AG04450 (cell line): ENCODE data around the gene GMDS. TPM values are rescaled to one million over a fixed set of nuclear protein-coding genes. Genes with fewer than 3 reads are reported as not detected.

Source experiments
- CTCF ChIA-PET: fragments of 300-600, 350-600 bp; formaldehyde crosslinking; extraction: SDS; loops from one replicate; lab custom pipeline; 2022; ENCODE audit warnings: antibody characterized with exemption, inconsistent platforms; lab: Charles Lee
- POLR2A ChIA-PET: fragments of 350-600 bp; formaldehyde crosslinking; extraction: SDS; loops from one replicate; lab custom pipeline; 2021; ENCODE audit warnings: antibody characterized with exemption, inconsistent platforms; lab: Yijun Ruan, JAX
- DNase-seq: peaks from one replicate; pipeline ENCODE4 v3.0.0-alpha.2; 2011; ENCODE audit warnings: low read depth, low spot score
- H3K27ac ChIP-seq: one replicate; pipeline ENCODE4 v1.5.1; 2012; ENCODE audit warnings: low read depth, low read length, control low read depth
- H3K27me3 ChIP-seq: one replicate; pipeline ENCODE4 v1.6.0; 2012; ENCODE audit warnings: low read length; ENCODE audit not compliant: control insufficient read depth, insufficient read depth
- H3K4me3 ChIP-seq: 2 replicates; pipeline ENCODE4 v1.5.1; 2011; ENCODE audit warnings: mild to moderate bottlenecking, low read depth, low read length, control low read depth
- H3K9me3 ChIP-seq: 2 replicates; pipeline ENCODE4 v1.5.1; 2012; ENCODE audit warnings: low read length; ENCODE audit not compliant: control insufficient read depth, insufficient read depth
- CTCF ChIP-seq: IDR thresholded peaks from 2 replicates; pipeline ENCODE4 v1.5.1; 2011; ENCODE audit warnings: low read depth, low read length, control low read depth, inconsistent platforms
- polyA plus RNA-seq: library from polyadenylated mRNA; depleted of rRNA; stranded (reverse); fragments of >200 nt; gene quantifications from 2 replicates; pipeline ENCODE4 v1.2.3, GENCODE V29; 2011

The GMDS gene
- polyA plus RNA-seq, 1 experiment: 26.4 TPM

GRCh38 chr6:1581120-1581991, 664.0 kb downstream of the GMDS start:
- Histone ChIP-seq H3K9me3 (no peaks in the 10 kb centered on the region), H3K27ac (no peak overlapping the region), H3K27me3 (peaks cover 18% of the 10 kb centered on the region), H3K4me3 (no peak overlapping the region)
- TF ChIP-seq CTCF: no peak
- ChIA-PET POLR2A (no interaction called here), CTCF (interaction anchor here (1.3 kb wide), 1 partner anchor 27 kb away, joined by 4 read pairs; no protein-coding TSS in a partner anchor)
- no peak for DNase-seq

- CTCF ChIA-PET: interaction anchor here (1.3 kb wide), 1 partner anchor 26 kb away, joined by 4 read pairs; no protein-coding TSS in a partner anchor
- Histone ChIP-seq H3K27ac (no peak overlapping the region), H3K9me3 (no peaks in the 10 kb centered on the region), H3K4me3 (no peak overlapping the region), H3K27me3 (peaks cover 13% of the 10 kb centered on the region)
- DNase-seq: no peak
- POLR2A ChIA-PET: no interaction called here
- no peak for TF ChIP-seq CTCF
These were observed 664.8 kb downstream of the GMDS start for GRCh38 chr6:1580585-1580984.

DNA sequence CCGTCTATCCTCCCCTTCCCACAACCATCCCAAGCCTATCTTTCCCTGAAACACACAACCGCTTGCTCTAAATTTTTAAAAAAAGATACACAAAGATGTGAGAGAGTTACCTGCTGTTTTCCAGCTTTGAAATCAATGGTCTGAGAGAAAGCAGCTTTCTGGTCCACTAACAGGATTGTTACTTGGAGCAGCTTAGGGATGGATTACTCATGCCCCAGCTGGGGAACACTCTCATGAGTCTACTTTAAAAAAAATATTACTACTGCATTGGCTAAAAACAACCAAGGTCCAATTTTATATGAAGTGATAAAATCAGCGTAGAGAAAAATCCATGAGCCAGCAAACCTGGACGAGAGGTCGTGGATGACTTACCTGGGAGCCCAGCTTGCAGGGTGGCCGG, 665.3 kb downstream of the GMDS start:
- no peak for TF ChIP-seq CTCF
- no peak overlapping the region for H3K27ac ChIP-seq
- H3K9me3 ChIP-seq: no peaks in the 10 kb centered on the region
- ChIA-PET POLR2A (no interaction called here), CTCF (no interaction called here)
- peaks cover 8% of the 10 kb centered on the region for H3K27me3 ChIP-seq
- no peak for DNase-seq
- H3K4me3 ChIP-seq: no peak overlapping the region

DNA sequence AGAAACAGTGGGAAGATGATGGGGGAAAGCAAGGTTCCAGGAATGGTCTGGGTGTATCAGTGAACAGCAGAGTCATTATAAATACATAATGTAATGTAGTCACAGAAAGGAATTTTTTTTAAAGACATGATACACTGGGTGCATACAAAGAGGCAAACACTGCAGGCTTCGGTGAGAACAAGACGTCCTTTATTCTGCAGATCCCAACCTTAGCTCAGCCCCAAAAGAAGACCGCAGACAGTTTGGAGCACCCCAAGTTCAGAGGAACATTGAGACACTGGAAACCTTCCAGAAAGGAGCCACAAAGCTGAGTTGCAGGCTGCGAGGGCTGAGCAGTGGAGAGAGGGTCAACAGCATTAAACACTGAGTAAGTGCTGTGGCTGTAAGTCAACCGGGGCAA, 666.3 kb downstream of the GMDS start:
- peaks cover 4% of the 10 kb centered on the region for H3K27me3 ChIP-seq
- no peak for DNase-seq
- H3K4me3 ChIP-seq: no peak overlapping the region
- CTCF ChIA-PET: no interaction called here
- H3K27ac ChIP-seq: no peak overlapping the region
- no peaks in the 10 kb centered on the region for H3K9me3 ChIP-seq
- TF ChIP-seq CTCF: no peak
- POLR2A ChIA-PET: no interaction called here
